ENCODE measurements around the gene C20orf173.
"Not testable (repeated sequence)": the region's sequence is repeated elsewhere in the genome, so short reads cannot be mapped to it uniquely, and the experiment has no call there.

C20orf173 gene

GRCh38 chr20:35547329-35547728 lies 17.9 kb upstream of the C20orf173 start:
- no peak for DNase-seq (ENCODE audit: low read depth in 2 of 2, low spot score in 1 of 2)

- no peak for DNase-seq (ENCODE audit: low read depth in 2 of 2, low spot score in 1 of 2)
Observed at GRCh38 chr20:35546127-35546526, 16.7 kb upstream of the C20orf173 start.

- DNase-seq (ENCODE audit: low read depth in 2 of 2, low spot score in 1 of 2), result not testable (repeated sequence)
Observed at GRCh38 chr20:35544941-35545340, 15.5 kb upstream of the C20orf173 start.

GRCh38 chr20:35544436-35544835 lies 15.0 kb upstream of the C20orf173 start:
- DNase-seq (ENCODE audit: low read depth in 2 of 2, low spot score in 1 of 2), result no peak

GRCh38 chr20:35542990-35543389 lies 13.5 kb upstream of the C20orf173 start:
- DNase-seq (ENCODE audit: low read depth in 2 of 2, low spot score in 1 of 2), result no peak

DNA sequence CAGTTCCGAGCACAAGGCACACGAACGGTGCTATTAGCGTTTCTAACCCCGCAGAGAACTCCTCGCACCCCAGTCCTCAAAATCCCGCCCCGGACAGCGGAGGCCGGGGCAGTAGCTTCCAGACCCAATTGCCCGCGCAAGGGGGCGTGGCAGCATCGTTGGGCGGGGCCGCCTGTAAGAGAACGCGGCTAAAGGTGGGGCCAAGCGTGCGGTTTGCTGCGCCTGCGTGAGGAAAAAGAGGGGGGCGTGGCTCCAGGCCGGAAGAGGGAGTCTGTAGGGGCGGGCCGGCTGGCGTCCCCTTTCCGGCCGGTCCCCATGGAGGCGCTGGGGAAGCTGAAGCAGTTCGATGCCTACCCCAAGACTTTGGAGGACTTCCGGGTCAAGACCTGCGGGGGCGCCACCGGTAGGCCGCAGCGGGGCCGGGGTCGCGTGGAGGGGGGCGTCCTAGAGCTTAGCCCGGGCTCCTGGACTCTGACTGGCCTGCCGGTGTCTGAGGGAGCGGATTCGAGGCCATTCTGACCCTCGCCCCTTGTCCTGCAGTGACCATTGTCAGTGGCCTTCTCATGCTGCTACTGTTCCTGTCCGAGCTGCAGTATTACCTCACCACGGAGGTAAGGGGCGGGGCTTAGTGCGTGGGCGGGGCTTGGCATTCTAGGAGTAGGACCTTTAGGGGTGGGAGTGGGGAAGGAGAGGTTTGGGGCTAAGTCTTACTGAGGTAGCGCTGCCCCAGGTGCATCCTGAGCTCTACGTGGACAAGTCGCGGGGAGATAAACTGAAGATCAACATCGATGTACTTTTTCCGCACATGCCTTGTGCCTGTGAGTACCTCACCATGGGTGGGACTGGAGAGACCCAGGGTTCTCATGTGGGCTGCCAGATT lies 12.6 kb upstream of the C20orf173 start, which contains the start of gene ERGIC3:
ERGIC3 (plus strand) TSS at position 296 of the 880 bp plus-strand sequence; CDS start at position 316, 20 bp downstream.
- peak; percentile 91 to 94 for DNase-seq (ENCODE audit: low read depth in 2 of 2, low spot score in 1 of 2)

GRCh38 chr20:35541118-35541782 lies 11.8 kb upstream of the C20orf173 start:
- DNase-seq (ENCODE audit: low read depth in 2 of 2, low spot score in 1 of 2), result no peak

DNA sequence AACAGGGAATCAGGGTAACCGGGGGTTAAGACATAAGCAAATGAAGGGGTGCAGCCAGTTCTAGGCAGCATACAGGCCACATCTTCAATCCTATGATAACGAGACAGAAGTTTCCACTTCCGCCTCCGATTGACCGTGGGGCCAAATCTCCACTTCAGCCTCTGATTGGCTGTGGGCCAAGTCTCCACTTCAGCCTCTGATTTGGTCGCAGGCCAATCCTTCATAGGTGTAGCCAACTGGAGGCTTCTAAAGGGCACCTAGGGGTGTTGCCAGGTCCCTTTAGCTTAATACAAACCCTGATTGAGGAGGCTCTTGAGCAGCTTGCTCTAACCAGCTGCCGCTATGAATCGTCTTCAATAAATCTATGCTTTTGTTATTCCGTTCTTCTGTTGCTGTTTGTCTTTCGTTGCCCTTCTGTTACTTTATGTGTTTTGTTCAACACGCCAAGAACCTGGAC lies 10.3 kb upstream of the C20orf173 start:
- DNase-seq (ENCODE audit: low read depth in 2 of 2, low spot score in 1 of 2), result no peak

DNA sequence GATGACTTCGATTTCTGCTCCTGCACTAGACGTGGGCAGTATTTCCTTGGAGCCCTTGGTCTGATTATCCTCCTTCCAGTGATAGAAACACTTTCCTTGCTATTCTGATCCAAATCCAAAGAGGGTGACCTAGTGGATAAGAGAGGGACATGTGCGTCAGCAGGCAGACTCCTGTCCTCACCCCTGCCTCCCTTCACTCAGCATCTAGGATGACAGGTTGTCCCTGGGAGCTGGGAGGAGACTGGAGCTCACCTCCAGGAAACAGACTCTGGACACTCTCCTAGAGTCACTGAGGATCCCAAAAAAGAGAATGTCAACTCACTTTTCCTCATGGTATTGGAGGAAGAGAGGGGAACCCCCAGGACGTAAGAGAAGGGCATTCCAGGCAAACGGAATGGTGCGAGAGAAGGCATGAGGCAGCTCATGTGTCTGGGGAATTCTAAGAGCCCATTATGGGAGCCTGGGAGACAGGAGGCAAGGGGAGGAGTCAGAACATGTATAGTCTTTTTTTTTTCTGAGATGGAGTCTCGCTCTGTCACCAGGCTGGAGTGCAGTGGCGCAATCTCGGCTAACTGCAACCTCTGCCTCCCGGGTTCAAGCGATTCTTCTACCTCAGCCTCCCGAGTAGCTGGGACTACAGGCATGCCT lies 2.2 kb downstream of the C20orf173 start:
- DNase-seq (ENCODE audit: low read depth in 2 of 2, low spot score in 1 of 2), result no peak

GRCh38 chr20:35525639-35526038 lies 3.8 kb downstream of the C20orf173 start:
- no peak for DNase-seq (ENCODE audit: low read depth in 2 of 2, low spot score in 1 of 2)

GRCh38 chr20:35523298-35523888 lies 6.1 kb downstream of the C20orf173 start:
- no peak for DNase-seq (ENCODE audit: low read depth in 2 of 2, low spot score in 1 of 2)

DNA sequence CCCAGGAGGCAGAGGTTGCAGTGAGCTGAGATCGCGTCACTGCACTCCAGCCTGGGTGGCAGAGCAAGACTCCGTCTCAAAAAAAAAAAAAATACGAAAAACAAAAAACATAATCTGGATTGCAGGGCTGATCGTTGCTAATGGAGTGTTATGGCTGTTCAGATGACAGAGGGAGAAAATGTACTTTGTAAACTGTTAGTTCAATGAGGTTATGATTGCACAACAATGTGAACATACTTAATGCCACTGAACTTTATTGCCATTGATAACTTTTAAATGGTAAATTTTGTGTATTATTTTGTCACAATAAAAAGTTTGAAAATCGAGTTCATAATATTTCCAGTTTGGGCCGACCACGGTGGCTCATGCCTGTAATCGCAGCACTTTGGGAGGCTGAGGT lies 10.5 kb downstream of the C20orf173 start:
- no peak for DNase-seq (ENCODE audit: low read depth in 2 of 2, low spot score in 1 of 2)

GRCh38 chr20:35517767-35518166 lies 11.7 kb downstream of the C20orf173 start:
- not testable (repeated sequence) for DNase-seq (ENCODE audit: low read depth in 2 of 2, low spot score in 1 of 2)

DNA sequence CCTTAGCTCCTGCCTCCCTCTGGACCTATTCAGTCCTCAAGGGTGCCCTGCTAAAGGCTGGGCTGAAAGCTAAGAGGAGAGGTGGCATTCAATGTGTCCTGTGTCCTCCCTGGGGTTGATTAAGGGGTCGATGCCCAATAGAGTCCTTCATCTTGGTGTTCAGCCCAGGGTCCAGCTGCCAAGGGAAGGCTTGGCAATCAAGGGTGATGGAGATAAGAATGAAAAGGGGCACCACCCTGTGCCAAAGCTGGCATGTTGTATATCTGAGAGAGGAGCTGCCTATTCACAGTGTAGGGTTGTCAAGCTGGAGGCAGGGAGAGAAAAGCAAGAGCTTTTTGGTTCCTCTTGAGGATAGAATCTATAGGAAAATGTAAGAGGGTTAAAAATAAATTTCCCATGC lies 12.3 kb downstream of the C20orf173 start:
- no peak for DNase-seq (ENCODE audit: low read depth in 2 of 2, low spot score in 1 of 2)

DNA sequence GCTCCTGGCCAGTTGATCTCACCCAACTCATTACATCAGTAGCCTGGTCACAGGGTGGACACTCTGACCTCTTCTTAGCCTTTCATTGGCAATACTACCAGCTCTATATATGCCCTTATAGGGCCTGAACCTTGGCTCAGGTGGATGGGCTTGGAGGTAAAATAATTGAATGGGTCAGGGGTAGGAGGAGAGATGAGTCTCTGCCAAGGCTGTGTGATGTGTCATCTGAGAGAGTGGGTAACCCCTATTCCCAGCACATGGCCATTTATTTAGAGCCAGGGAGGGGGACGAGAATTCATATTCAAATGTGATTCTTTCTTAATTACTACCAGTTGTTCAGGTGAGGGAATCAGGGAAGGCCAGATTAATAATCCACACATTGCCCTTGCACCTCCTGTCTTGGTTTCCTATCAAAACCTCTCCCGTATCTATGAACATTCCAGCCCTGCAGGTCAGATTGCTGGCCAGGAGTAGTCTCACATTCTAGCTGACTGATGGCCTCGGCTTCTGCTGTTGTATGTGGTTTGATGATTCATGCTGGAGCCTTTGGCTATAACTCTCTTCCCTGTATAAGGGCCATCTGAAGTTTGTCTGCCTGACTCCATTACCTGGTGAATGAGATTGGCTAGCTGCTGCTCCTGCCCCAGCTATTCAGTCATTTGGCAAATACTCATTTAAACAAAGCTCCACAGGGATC lies 13.4 kb downstream of the C20orf173 start:
- no peak for DNase-seq (ENCODE audit: low read depth in 2 of 2, low spot score in 1 of 2)

GRCh38 chr20:35515341-35515740 lies 14.1 kb downstream of the C20orf173 start:
- no peak for DNase-seq (ENCODE audit: low read depth in 2 of 2, low spot score in 1 of 2)

- no peak for DNase-seq (ENCODE audit: low read depth in 2 of 2, low spot score in 1 of 2)
Observed at GRCh38 chr20:35514371-35514932, 15.0 kb downstream of the C20orf173 start.

DNA sequence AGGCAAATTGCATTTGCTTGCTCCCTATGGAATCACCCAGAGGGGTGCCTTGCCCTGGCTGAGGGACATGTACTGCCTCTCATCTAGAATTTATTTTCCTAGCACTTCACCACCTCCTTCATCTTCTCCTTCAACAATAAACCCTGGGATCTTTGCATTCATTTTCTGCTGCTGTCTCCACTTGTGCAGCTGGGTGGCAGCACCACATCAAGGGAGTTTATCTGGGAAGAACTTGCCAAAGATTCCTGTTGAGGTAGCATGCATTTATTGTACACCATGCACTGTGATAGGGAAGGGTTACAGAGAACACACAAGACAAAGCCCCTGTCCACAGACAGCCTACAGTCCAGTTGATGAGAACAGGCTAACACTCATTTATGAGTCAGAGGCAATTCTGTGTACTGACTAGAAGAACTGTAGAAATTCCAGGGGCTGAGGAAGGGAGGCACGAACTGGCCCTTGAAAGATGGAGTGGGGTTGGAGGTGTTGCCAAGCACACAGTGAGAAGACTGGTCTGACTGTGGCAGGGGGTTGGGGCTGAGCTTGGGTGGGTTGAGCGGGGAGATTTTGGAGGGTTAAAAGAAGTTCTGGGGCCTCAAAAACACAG lies 17.5 kb downstream of the C20orf173 start:
- no peak for DNase-seq (ENCODE audit: low read depth in 2 of 2, low spot score in 1 of 2)

GRCh38 chr20:35510951-35511735 lies 18.3 kb downstream of the C20orf173 start:
- DNase-seq (ENCODE audit: low read depth in 2 of 2, low spot score in 1 of 2), result no peak

All from stimulated activated CD8-positive, alpha-beta memory T cell treated with anti-CD3 and anti-CD28 coated beads, Interleukin-4, amount 100 ng/mL, for 1 hour (primary cell).